Measurements from ENCODE around the gene ADAMTS15. TPM values are rescaled to one million over a fixed set of nuclear protein-coding genes. Genes with fewer than 3 reads are reported as not detected.
A peak's percentile ranks its signal among the peaks of the same experiment; 100 is the strongest.

Gene ADAMTS15
- total RNA-seq, 1 donor from 2014 or later: 6.4 TPM

DNA sequence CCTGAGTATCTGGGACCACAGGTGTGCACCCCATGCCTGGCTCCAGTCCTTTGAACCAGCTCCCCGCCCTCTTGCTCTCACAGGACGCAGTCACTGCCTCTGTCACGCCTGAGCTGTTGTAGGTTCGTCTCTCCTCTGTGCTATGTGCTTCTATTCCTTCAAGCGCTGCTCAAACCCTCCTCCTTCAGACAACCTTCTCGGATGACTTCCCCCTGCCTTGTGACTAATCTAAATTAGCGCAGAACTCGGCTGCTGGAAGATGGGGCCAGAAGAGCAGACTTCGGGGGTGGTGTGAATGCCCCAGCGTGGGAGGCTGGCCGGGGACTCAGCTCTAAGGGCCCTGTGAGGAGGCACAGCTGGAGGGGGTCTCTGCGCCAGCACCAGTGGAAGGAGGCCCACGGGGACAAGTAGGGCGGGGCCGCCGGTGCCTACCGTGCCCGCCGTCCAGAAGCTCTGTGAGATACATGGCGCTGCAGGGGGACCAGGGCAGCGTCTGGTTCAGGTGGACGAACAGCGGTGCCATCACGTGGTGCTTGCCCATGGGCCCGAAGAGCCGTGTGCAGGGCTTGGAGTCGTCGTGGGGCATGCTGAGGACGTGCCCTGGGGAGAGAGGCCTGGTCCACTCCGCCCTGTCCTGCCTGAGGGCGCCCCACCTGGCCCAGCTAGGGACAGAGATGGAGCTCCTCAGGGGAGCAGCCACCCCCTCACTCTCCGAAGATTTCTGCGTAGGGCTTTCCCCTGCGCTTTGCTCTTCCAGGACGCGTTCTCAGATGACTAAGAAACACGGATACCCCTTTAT, 32.5 kb upstream of the ADAMTS15 start:
- ATAC-seq (peak; percentile 16), DNase-seq (ENCODE audit: low spot score) (no peak)
- intact Hi-C loops (cut with DNase I): no loop called here

DNA sequence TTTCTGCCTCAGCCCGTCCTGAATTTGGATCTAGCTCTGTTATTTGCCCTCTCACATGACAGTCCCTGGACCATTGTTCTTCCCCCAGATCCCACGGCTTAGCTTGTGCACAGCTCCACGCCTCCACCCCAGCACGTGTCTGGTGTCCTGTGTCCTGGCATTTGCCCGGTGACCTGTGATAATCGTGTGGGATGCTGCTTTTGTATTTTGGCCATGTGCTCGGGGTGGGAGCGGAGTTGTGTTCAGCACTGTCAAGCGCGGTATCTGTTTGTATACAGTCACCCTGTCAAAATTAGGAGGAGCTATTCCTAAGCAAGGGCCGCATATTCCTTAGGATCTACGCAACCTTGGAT, 31.9 kb upstream of the ADAMTS15 start:
- intact Hi-C loops (cut with DNase I): no loop called here
- DNase-seq (ENCODE audit: low spot score) (no peak), ATAC-seq (no peak)

DNA sequence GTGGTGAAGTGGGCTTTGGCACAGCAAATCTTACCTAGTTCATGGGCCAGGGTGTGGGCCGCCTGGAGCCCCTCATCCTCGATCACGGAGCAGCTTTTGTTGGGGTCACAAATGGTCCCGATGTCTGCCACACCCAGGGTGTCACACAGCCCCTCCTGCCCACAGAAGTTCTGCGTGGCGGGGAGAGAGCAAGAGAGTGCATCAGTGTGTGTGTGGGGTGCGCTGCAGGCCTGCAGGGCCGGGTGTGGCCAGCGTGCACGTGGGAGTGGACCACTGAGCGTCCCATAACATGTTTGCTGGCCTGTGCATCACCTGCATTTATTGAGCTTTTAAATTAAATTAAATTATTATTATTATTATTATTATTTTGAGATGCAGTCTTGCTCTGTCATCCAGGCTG, 31.5 kb upstream of the ADAMTS15 start:
- DNase-seq (ENCODE audit: low spot score) (no peak), ATAC-seq (no peak)
- intact Hi-C loops (cut with DNase I): no loop called here

DNA sequence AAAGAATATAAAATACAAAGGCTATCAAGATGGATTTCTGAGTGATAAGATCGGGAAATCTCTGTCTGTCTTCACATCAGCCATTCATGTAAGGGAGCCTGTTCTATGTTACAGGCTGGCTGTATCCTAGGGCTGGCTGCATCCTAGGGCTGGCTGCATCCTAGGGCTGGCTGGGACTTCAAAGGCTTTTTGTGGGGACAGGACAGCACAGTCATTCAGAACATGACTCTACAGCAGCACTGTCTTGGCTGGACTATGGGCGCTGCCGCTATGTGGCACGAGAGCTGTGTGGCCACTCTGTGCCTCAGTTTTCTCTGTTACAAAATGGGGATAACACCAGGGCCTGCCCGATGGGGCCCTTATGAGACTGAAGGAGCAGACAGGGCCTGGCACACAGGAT, 30.2 kb upstream of the ADAMTS15 start:
- DNase-seq (ENCODE audit: low spot score): no peak
- intact Hi-C loops (cut with DNase I): no loop called here

DNA sequence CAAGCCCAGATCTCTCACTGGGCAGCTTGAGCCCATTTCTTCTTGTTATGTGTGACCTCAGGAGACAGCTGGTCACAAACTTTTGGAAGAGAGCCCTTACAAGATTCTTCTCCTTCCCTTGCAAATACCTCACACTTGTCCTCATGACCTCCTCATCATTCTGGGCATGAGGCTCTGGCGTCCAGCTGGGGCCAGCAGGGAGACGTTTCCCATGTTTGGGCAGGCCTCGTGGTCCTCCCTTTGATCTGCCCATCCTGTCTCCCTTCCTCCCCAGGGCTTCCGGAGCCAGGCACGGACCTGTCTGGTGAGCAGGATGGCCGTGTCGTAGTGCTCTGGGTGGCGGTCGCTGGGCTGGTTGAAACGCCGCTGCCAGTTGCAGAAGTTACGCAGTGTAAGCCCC, 29.7 kb upstream of the ADAMTS15 start:
- no peak for DNase-seq (ENCODE audit: low spot score)
- intact Hi-C loops (cut with DNase I): no loop called here
- ATAC-seq: no peak

More for the DNA sequence above, 30.2 kb upstream of the ADAMTS15 start:
- no peak for ATAC-seq

DNA sequence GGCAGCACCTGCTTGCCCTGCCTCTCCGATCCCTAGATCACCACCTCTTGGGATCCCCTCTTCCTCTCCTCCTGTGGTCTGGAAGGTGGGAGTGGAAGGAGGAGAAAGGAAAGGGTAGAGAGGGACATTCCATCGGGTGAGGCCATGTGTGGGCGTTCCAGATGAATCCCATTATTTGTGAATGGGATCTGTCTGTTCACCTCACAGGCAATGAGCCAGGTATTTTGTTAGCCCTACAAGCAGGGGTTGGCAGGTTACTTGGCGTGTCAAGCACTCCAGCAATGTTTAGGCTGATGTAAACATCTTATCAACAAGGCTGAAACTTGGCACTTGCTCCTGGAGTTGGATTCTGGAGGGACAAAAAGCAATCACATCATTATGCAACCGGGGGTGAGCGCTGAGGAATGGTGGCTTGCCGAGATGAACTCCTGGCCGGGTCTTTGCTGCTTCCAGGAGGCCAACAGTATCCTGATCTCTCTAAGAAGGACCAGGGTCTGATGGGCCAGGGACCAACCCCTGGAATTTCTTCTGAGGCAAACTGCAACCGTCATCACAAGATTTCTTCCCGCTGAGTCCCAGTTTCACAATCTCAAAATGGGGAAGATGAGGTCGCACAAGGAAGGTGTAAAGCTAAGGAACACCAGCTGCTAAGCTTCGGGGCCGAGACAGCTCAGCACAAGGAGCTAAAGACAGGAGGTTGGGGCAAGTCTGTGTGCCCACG, 27.8 kb upstream of the ADAMTS15 start:
- DNase-seq (ENCODE audit: low spot score) (no peak), ATAC-seq (peak; percentile 31)
- intact Hi-C loops (cut with DNase I): loop anchor here (10.0 kb wide), 1 partner anchor 206 kb away; no protein-coding TSS in a partner anchor

DNA sequence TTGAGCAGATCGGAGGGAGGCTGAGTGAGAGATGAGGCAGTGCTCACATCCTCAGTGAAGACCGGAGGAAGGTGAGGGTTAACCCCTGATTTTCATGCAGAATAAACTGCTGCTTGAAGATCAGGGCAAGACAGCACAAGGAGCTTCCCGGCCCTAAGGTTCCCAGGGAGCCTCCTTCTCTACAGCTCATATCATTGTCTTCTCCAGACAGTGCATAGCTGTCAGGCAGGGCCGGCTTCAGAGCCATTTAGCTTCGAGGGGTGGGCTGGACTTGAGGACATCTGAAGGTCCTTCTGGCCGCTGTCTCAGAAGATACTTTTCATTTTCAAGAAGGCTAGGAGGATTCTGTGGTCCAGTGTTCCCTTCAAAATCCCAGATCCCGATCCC, 27.3 kb upstream of the ADAMTS15 start:
- DNase-seq (ENCODE audit: low spot score): no peak
- intact Hi-C loops (cut with DNase I): loop anchor here (10.0 kb wide), 1 partner anchor 206 kb away; no protein-coding TSS in a partner anchor
- ATAC-seq: no peak

DNA sequence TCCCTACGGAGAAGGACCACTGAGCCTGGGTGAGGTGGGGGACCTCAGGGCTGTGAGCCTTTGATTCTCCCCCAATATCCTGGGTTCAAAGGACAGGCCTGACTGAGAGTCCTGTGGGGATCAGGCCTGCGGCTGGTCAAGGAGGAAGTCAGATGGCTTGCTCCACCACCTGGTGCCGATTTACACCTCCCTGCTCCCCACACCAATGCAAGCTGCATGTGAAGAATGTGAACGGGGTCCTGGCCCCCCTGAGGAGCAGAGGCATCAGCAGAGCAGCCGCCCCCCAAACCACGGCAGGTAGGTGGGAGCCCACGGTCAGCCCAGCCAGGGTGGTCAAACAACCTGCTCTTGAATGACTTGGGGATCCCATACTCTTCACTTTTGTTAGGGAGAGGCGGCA, 26.7 kb upstream of the ADAMTS15 start:
- intact Hi-C loops (cut with DNase I): loop anchor here (10.0 kb wide), 1 partner anchor 207 kb away; no protein-coding TSS in a partner anchor
- DNase-seq (ENCODE audit: low spot score) (no peak), ATAC-seq (no peak)

DNA sequence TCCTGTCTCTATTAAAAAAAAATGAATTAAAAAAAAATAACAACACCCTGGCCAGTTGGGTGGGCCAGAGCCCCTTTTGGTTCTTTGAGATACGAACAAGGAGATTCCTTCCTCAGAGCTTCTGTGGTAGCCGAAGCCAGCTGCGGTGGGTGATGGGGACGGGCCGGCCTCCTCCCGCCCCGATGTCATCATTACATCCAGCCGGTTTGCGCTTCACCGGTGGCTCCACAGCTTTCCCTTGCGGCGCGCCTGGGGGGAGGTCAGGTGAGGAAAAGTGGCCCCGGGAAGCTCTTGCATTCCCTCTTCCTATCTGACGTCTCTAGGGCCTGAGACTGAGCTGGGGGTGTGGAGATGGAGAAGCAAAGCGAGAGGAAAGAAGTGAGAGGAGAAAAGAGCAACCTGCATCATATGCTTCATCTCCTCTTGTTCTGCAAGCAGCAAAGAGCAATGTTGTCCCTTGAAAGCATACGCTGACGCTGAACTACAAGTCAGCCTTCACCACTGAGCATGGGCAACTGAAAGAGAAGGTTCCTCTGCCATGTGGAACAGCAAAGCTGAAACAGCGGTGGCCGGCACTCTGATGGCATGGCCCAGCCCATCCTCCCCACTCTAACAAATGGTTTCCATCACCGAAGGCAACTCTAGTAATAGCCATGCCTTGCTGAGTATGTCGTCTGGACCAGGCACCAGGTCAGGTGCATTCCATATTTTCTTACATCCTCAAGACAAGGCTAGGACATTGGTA, 26.0 kb upstream of the ADAMTS15 start:
- intact Hi-C loops (cut with DNase I): loop anchor here (10.0 kb wide), 1 partner anchor 208 kb away; no protein-coding TSS in a partner anchor
- no peak for DNase-seq (ENCODE audit: low spot score)
- no peak for ATAC-seq

DNA sequence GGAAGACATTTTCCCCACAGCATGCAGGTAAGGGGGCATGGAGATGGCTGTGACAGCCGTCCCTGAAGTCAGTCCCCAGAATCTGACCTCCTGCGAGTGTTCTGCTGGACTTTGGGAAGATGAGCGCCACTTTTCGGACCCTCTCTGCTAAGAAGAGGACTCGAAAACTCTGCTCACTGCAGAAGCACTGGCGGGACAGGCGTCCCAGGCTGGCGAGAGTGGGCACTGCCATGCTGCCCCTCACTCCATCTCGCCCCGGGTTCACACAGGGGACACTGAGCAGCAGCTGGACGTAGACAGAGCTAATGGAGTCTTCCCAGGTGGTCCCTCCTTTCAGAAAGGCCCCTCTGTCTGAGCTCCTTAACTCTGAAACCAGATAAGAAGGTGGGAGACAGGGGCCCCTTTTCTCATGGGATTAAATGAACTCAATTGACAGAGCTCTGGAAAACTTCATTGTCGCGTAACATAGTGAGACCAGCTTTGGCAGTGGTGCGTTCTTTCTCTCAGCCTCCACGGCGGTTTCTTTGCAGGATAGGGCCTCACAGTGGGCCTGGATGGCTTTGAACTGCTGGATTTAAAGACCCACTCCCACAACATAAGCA, 24.8 kb upstream of the ADAMTS15 start:
- ATAC-seq (no peak), DNase-seq (ENCODE audit: low spot score) (no peak)
- intact Hi-C loops (cut with DNase I): loop anchor here (10.0 kb wide), 1 partner anchor 209 kb away; no protein-coding TSS in a partner anchor

DNA sequence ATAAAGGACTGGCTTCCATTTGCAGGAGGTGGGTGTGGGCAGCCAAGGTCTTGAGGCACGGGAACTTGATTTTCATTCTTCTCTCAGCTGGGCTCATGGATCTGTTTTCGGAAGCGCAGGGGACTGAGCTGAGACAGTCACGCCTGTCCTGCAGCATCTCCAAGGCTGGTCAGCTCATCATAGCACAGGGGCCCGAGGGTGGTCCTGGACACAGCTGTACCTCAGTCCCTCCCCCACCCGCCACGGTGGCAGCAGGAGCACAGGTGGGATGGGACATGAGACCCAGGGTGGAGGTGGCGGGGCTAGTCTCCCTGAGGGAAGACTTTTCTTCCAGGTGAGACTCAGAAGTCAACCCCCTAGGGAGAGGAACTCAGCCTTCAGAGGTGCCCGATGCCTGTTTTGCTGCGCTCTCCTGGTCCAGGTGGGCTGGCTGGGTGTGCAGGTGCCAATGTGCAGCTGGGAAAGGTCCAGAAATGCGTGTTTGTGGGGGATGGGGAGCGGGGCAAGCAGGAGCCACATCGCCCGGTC, 23.8 kb upstream of the ADAMTS15 start:
- DNase-seq (ENCODE audit: low spot score) (no peak), ATAC-seq (no peak)
- intact Hi-C loops (cut with DNase I): loop anchor here (10.0 kb wide), 1 partner anchor 210 kb away; no protein-coding TSS in a partner anchor

DNA sequence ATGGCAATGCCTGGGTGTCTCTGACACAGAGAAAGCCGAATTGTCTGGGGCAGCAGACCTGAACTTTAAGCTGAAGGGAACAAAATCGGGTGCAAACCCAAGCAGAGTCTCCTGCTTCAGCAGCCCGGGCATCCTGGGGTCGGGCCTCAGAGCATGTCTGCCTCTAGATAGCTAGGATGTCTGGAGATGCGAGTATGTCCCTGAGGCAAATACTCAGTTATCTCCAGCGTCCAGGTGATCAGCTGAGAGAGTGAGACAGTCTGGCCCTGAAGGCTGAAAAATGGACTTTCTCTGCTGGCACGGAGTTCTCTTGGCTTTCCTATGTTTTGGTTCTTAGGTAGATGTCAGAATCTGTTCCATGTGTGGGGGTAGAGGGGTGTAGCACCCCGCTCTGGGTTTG, 23.3 kb upstream of the ADAMTS15 start:
- intact Hi-C loops (cut with DNase I): loop anchor here (10.0 kb wide), 1 partner anchor 210 kb away; no protein-coding TSS in a partner anchor
- ATAC-seq: no peak
- no peak for DNase-seq (ENCODE audit: low spot score)

DNA sequence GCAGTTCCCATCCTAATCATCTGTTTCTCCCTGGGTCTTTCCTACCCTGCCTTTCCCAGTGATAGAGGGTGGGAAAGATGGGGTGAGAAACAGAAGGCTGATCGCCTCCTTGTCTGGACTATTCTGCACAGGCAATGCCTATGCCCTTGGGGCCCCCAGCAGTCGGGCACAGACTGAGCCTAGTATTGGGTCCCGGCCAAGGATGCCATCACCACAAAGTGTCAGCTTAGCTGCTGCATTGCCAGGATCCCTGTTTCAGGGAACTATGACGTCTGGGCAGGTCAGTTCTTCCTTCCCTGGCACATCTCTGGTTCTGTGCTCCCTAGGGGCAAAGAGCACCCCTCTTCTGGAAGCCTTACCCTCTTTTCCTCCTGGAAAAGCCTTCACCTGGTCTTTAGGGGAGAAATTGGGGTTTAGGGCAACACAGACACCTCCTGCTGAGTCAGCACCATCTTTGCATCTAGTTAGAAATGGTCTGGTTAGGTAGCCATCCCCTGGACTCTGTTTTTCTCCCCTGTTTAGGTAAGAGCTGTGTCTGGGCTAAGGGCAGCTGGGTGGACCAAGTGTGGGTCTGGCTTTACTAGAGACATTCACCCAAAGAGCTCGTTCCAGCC, 22.1 kb upstream of the ADAMTS15 start:
- ATAC-seq (no peak), DNase-seq (ENCODE audit: low spot score) (no peak)
- intact Hi-C loops (cut with DNase I): loop anchor here (10.0 kb wide), 1 partner anchor 212 kb away; no protein-coding TSS in a partner anchor

DNA sequence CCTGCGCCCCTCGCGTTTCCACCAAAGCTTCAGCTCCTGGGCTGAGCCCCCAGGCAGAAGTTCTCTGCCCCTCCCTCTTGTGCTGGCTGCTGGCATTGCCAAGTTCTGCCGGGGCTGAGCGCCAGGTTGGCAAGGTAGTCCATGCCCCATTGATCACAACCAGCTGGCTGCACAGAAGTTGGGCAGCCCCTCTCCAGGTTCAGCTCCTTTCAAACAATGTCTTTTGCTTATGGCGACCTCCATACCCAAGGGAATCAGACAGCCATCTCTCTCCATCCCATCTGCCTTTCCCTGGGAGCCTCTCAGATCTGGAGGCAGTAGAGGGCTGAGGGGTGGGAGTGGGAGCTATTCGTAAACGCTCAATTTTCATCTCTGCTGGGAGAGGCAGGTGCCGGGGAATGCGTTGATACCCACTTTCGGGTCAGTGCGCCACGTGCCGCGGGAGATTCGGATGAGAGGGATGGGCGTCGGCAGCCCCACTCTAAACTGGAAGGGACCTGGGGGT, 21.6 kb upstream of the ADAMTS15 start:
- ATAC-seq (no peak), DNase-seq (ENCODE audit: low spot score) (no peak)
- intact Hi-C loops (cut with DNase I): loop anchor here (10.0 kb wide), 1 partner anchor 212 kb away; no protein-coding TSS in a partner anchor

DNA sequence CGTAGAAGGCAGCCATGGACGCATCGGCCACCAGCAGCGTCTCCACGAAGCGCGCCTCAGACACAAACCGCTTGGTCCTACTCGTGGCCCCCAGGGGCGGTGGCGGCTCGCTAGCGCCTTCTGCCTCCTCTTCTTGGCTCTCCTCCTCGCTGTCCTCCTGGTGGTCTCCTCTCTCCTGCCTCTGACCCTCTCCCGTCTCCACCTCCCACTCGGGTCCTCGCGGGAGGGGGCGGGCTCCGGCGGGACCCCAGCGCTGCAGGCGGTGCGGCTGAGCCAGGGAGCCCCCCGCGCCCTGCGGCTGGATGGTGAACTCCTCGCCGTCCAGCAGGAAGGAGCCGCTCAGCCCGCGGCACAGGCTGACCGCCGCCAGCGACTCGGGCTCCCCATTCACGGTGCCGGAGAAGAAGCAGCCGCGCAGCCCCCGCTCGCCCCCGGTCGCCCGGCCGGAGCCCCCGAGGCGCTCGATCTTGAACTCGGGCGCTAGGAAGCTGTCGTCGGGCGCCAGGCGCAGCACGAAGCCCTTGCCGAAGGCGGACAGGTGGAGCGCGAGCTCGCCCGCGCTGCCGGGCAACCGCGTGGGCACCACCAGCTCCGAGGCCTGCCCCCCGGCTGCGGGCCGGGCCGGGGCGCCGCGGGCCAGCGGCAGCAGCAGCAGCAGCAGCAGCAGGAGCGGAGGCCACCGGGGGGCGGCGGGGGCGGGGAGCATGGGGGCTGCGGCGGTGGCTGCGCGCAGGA, 20.7 kb upstream of the ADAMTS15 start:
- DNase-seq (ENCODE audit: low spot score) (no peak), ATAC-seq (peak; percentile 13)
- intact Hi-C loops (cut with DNase I): loop anchor here (10.0 kb wide), 1 partner anchor 213 kb away; no protein-coding TSS in a partner anchor

DNA sequence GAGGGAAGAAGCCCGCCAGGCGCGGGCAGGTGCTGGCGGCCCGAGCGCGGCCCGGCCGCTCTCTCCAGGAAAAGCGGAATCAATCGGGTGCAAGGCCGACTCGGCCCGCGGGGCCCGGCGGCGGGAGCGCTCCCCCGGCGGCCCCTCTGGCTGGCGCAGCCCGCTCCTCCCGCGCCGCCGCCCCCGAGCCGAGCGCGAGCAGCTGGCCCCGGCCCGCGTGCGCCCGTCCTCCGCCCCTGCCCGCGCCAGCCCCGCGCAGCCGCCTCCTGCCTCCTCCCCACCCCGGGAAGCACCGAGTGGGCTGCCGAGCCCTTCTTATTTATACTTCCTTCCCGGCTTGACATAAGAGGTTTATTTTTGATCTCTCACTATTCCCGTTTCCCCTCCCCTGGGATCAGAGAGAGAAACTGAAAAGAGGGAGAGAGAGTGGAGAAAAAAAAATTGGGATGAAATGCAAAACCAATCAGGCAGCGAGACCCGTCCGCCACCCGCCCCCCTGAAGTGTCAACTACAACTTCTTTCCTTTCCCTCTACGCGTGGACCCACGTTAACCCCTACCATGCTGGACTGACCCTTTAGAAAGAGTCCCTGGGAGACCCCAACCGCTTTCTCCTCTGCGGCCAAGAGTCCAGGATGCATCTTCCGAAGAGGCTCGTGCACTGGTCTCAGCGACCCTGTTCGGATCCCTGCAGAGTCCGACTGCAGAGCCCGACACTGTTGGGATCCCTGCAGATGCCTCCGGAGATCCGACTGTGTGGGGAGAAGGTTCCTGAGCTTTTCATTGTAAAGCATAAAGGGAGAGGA, 19.9 kb upstream of the ADAMTS15 start, which contains the start of gene ADAMTS8:
TSS of gene ADAMTS8 (minus strand) at position 294 of the 804 bp plus-strand sequence. CDS start 323 bp downstream, outside the sequence.
- ATAC-seq (no peak), DNase-seq (ENCODE audit: low spot score) (no peak)
- intact Hi-C loops (cut with DNase I): loop anchor here (10.0 kb wide), 1 partner anchor 214 kb away; no protein-coding TSS in a partner anchor
